ENCODE data around the gene COBL.

- TF ChIP-seq POLR2A (IDR thresholded peaks at IDR 0.05) (no peak), CTCF (IDR thresholded peaks at IDR 0.05) (no peak), POLR2AphosphoS5 (IDR thresholded peaks at IDR 0.05) (no peak)
These were observed 141.2 kb downstream of the COBL start for GRCh38 chr7:51175316-51175991.
